Hematopoietic multipotent progenitor cell treated with erythropoietin and hydrocortisone succinate and interleukin-3 and kit ligand, for 15 days (in vitro differentiated cells): ENCODE results near the gene TRAM2.
A peak's percentile ranks its signal among the peaks of the same experiment; 100 is the strongest.

ENCODE experiments used
- DNase-seq: peaks from one replicate; pipeline ENCODE4 v3.0.0-alpha.2; 2015; ENCODE audit warnings: low spot score

Gene TRAM2

GRCh38 chr6:52577022-52577777 lies at the start of gene TRAM2:
Gene TRAM2 (minus strand): TSS chr6:52577060. CDS start chr6:52576915, 145 bp downstream.
- peak; percentile 90 for DNase-seq

- DNase-seq, result no peak
These were observed 46.0 kb upstream of the TRAM2 start for GRCh38 chr6:52622810-52623209.

DNA sequence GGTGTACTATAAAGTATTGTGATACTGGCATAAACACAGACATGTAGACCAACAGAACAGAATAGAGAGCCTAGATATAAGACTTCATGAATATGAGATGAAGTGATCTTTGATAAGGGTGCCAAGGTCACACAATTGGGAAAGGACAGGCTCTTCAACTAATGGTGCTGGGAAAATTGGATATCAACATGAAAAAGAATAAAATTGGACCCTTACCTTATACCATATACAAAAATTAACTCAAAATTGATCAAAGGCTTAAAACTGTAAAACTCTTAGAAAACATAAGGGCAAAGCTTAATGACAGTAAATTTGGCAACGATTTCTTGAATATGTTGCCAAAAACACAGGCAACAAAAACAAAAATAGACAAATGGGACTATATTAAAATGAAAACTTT lies 44.8 kb upstream of the TRAM2 start:
- DNase-seq, result no peak

DNA sequence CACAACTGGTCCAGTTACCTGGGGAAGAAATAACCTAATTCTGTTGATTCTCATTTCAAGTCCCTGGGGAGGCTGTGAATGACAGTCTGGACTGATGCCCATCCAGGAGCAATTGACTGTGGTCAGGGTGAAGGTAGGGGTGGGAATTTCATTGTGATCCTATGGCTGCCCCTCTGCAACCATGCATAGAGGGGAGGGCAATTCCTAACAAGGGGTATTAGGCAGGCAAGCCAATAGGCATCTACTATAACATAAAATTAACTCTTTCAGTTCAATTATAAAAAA lies 44.0 kb upstream of the TRAM2 start:
- no peak for DNase-seq

DNA sequence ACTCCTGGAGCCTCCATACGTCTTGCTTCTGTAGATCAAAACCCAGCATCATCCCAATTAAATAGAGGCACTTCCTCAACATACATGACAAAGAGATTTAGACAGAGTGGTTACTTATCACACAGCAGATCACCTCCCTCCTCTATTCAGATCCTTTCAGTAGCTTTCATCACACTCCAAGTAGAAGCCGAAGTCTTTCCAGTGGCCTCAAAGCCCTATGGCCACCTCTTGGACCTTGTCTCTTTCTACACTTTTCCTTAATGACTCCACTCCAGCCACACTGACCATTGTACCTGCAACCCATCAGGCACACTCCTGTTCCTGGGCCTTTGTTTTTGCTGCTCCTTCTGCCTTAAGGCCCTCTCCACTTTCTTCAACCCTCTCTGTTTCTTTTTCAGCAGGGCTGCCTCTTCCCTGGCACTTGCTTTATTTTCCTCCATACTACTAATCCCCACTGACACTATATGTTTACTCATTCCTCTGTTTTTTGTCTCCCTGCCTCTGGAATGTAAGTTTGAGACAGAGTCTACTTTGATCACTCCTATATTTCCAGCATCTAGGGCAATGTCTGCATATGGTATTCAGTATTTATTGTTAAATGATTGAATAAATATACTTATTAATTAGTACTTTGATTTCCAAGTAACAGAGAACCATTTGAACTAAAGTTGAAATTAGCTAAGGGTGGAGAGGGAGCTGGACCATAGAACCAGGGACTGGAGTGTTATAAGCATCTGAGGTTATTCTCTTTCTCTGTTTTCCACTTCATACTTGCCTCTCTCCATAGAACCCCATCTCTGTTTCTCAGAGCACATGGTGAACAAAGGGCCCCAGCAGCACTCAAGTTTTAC lies 43.4 kb upstream of the TRAM2 start:
- no peak for DNase-seq

DNA sequence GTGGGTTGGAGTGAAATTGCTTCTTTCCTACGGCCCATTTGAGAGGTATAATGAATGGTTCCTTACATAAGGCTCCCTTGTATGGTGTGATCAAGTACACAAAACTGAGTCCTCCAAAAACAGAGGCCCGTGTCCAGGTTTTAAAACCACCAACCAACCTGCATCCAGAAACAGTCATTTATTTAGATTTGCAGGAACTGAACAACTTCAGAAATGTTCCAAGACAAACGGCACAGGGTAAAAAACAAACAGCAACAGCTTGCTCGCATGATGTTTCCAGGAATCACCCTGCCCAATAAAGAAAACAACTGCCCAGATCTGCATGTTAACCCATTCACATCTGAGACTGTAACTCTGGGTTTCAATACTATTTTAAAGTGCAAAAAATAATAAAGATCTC lies 40.2 kb upstream of the TRAM2 start:
- no peak for DNase-seq

GRCh38 chr6:52616059-52616690 lies 39.3 kb upstream of the TRAM2 start:
- DNase-seq, result no peak

- DNase-seq, result no peak
These were observed 35.6 kb upstream of the TRAM2 start for GRCh38 chr6:52612336-52613054.

- no peak for DNase-seq
These were observed 35.0 kb upstream of the TRAM2 start for GRCh38 chr6:52611833-52612232.

DNA sequence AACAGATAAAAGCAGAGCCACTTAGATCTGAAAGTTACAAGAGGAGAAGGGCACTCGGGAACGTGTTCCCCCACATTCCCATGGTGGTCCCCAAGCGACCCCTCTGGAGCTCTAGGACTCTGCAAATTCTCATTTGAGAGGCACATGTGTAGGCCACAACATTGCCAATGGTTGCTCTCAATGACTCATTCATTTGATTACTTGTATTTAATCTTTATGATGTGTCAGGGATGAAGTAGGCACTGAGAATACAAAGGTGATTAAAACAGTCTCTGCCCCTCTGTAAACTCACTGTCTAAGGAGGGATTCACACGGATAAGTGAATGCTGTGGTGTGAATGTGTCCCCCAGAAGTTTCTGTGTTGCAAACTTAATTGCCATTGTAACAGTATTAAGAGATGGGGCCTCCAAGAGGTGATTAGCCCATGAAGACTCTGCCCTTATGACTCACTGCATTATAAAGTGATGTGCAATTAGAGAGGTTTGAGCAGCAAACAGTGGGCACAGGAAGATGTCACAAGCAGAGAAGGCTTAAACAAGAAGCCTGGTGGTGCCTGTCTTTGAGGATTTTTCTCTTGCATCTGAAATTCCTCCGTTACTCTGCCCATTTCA lies 34.0 kb upstream of the TRAM2 start:
- no peak for DNase-seq

DNA sequence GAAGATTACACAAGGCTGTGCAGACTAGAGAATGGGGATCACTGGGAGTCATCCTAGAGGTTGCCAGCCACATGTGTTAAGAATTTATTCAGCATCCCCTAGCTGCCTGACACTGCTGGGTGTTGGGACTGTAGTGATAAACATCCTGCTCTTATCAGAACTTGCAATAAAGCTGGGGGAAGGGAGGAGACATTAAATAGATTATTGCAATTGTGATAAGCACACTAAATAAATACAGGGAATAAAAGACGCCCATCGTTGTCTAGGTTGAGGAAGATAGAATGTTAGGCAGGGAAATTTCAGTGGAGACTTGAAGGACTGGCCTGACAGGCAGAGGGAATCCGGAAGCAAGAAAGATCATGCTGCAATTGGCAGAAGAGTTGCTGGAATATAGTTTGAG lies 33.2 kb upstream of the TRAM2 start:
- DNase-seq, result no peak

DNA sequence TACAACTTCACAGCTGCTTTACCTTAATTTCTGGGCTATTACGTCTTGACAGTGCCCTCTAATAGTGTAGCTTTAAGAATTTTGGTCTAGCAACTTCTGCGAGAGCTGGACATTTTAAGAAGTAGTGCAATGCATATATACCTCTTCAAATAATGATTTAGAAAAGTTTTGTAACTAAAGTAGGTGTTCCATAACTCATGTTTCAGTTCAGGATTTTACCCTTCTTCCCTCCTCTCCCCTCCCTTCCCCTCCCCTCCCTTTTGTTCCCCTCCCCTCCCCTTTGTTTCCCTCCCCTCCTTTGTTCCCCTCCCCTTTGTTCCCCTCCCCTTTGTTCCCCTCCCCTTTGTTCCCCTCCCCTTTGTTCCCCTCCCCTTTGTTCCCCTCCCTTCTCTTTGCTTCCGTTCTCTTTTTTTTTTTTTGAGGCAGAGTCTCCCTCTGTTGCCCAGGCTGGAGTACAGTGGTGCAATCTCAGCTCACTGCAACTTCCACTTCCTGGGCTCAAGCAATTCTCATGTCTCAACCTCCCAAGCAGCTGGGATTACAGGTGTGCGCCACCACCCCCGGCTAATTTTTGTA lies 28.8 kb upstream of the TRAM2 start:
- DNase-seq, result no peak

DNA sequence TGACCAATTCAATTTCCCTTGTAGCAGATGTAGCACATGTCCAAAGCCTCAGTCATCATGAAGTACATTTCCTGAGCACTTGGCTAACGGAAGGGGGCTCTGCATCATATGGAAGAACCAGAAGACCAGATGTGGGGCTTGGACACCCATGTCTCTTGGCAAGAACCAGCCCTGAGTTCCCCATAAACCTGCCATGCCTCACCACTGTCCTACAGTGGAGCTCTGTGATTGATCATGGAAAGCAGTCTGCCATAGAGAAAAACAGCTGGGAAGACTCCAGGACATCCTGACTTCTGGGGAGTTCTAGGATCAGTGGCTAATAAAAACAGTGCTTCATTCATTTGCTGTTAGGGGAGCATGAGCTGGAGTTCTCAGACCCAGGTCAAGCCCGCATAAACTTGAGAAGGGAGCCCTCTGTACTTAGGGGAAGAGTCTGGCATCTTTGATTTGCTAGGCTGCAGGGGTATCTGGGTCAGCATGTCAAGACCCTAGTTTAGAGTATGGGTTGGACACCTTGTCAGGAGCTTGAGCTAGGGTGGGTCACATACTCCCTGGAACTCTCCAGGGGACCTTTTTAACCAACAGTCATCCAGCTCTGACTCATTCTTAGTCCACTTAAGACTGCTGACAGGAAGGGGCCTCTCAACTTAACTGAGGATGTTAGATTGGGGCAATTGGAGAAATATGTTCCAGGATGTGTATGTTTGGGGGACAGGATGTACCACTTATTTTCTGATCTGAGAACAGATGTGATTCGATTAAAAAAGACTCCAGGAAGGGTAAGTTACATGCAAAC lies 26.3 kb upstream of the TRAM2 start:
- no peak for DNase-seq

DNA sequence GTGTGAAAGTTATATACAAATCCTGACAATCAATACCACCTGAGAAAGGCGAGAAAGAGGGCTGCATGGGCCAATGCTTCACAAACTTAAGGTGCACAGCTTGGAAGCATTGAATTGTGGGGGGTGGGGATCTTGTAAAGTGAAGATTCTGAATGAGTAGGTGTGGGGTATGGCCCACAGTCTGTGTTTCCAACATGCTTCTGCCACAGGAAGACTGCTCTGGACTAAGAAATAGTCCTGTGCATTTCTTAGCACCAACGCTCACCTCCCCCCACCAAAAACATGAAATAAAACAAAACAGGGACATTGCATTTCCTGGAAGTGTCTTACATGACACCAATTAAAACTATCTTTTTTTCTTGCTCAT lies 21.9 kb upstream of the TRAM2 start:
- DNase-seq, result no peak

DNA sequence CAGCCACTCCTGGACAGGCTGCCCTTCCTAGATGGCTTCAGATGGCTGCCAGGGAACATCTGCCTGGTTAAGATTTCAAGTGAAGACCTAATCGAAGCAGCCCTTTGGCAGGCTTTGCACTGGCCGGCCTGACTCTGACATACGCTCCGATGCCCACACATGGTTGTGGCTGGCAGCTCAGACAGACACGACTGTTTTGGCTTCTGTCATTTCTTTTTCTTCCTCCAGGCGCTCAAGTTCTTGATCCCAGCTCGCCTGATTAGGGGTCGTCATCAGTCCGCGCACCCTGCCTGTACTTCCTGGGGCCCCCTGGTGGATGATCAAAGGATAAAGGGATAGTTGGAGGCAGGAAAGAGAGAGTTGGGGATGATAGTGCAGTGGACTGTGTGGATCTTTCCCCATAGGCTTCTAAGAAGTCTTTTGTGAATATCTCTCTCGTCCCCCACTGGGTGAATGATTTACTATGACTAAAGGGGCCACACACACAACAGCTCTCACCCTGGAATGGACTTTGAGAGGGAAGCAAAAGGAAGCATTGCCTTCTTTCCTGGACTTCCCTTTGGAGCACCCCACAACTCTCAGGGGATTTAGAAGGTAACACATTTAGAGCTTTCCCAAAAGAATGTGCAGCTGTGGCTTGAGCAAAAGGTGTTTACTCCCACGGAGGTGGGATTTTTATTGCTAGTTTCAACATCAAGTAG lies 21.4 kb upstream of the TRAM2 start:
- peak; percentile 45 for DNase-seq

DNA sequence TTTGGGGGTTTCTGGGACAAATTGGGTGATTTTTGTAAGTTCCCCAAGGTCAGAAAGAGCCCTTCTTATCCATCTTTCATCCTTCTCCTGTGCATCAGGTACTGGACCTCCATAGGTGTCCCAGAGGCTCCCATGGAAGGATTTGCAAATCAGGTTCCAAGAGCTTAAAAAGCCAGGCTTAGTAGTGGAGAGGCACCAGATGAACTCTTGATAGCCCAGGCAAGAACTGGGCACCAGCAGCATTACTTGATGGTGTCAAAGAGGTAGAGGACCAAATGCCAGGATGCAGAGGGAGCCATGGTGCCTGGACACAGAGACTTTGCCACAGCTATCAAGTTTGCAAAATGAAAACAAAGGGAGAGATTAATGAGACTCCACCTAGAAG lies 20.9 kb upstream of the TRAM2 start:
- DNase-seq, result no peak

DNA sequence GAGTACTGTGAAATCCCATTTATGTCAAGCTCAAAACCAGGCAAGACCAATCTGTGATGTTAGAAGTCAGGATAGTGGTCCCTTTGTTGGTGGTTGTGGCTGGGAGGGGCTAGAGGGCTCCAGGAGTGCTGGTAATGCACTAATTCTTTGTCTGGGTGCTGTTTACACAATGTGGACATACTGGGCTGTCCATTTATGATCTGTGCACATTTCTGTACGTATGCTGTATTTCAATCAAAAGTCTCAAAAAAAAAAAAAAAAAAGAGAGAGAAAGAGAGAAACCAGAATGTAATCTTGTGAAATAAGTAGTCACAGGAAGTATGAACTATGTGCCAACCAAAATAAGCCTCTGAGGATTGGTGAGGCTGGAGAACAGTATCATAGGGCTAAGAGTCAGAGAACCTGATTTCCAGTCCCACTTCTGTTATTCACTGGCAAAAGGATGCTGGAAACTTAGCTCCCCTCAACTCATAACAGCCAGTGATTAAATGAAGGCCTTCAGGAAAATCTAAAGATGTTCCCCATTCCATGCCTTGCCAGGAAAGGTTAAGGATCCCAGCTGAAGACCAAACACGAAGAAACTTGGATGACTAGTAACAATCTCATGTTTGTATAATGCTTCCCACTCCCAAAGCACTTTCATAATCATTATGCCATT lies 19.6 kb upstream of the TRAM2 start:
- DNase-seq, result no peak

DNA sequence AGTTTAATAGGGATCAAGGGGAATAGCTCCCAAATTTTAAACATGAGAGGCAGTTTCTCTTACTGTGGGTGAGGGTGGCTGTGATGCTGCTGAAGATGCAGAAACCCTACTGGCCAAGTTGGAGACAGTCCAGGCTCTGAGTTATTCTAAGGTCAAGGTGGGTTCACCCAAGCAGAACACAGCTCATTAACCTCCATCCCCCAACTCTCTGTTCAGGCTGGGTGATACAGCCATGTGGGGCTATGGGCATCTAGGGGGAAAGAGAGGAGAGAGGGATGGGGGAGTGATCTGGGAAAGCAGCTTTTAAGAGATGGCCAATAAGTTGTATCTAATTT lies 18.9 kb upstream of the TRAM2 start:
- no peak for DNase-seq

- no peak for DNase-seq
These were observed 18.3 kb upstream of the TRAM2 start for GRCh38 chr6:52595000-52595795.
